ENCODE measurements around the gene TMEM269. TPM values are rescaled to one million over a fixed set of nuclear protein-coding genes. Genes with fewer than 3 reads are reported as not detected.

The TMEM269 gene
- total RNA-seq, 4 donors from 2014 or later, result 0.11 to 0.17 (median 0.16) TPM; not detected in 1

GRCh38 chr1:42821690-42822089 lies 36.9 kb downstream of the TMEM269 start:
- H3K4me3 ChIP-seq, result no peak overlapping the region
- no peak for TF ChIP-seq POLR2A (IDR thresholded peaks at IDR 0.05)
- TF ChIP-seq CTCF (IDR thresholded peaks at IDR 0.05), result no peak
- TF ChIP-seq EP300 (IDR thresholded peaks at IDR 0.05), result no peak
- TF ChIP-seq POLR2AphosphoS5 (IDR thresholded peaks at IDR 0.05), result no peak
- peaks cover 16% of the 10 kb centered on the region for H3K4me1 ChIP-seq
- no peaks in the 10 kb centered on the region for H3K36me3 ChIP-seq
- no peaks in the 10 kb centered on the region for H3K27me3 ChIP-seq
- no peak for DNase-seq (ENCODE audit: low spot score in 2 of 2)
- H3K9me3 ChIP-seq, result no peaks in the 10 kb centered on the region
- 100% methylated on average over 2 of the region's 2 CpGs for whole genome bisulfite sequencing
- no peak overlapping the region for H3K27ac ChIP-seq

- no peak overlapping the region for H3K4me3 ChIP-seq
- peaks cover 10% of the 10 kb centered on the region for H3K4me1 ChIP-seq
- H3K27me3 ChIP-seq, result no peaks in the 10 kb centered on the region
- no peak for TF ChIP-seq POLR2A (IDR thresholded peaks at IDR 0.05)
- no peak for TF ChIP-seq CTCF (IDR thresholded peaks at IDR 0.05)
- TF ChIP-seq EP300 (IDR thresholded peaks at IDR 0.05), result no peak
- TF ChIP-seq POLR2AphosphoS5 (IDR thresholded peaks at IDR 0.05), result no peak
- 45% methylated on average over 2 of the region's 2 CpGs for WGBS
- no peaks in the 10 kb centered on the region for H3K9me3 ChIP-seq
- no peak for DNase-seq (ENCODE audit: low spot score in 2 of 2)
- H3K27ac ChIP-seq, result no peak overlapping the region
- H3K36me3 ChIP-seq, result no peaks in the 10 kb centered on the region
Measured at GRCh38 chr1:42822800-42823392, 38.1 kb downstream of the TMEM269 start.

- Histone ChIP-seq H3K27me3 (no peaks in the 10 kb centered on the region), H3K4me3 (no peak overlapping the region), H3K9me3 (no peaks in the 10 kb centered on the region), H3K36me3 (peaks cover 2% of the 10 kb centered on the region), H3K27ac (no peak overlapping the region), H3K4me1 (peaks cover 9% of the 10 kb centered on the region)
- WGBS, result 97% methylated on average over 4 of the region's 4 CpGs
- TF ChIP-seq CTCF (IDR thresholded peaks at IDR 0.05) (no peak), POLR2A (IDR thresholded peaks at IDR 0.05) (no peak)
- DNase-seq (ENCODE audit: low spot score in 2 of 2), result no peak
Measured at GRCh38 chr1:42824481-42825035, 39.8 kb downstream of the TMEM269 start.

- H3K4me1 ChIP-seq, result peaks cover 9% of the 10 kb centered on the region
- H3K36me3 ChIP-seq, result peaks cover 9% of the 10 kb centered on the region
- WGBS, result 81% methylated on average over 10 of the region's 10 CpGs
- H3K27ac ChIP-seq, result no peak overlapping the region
- H3K27me3 ChIP-seq, result no peaks in the 10 kb centered on the region
- no peak for DNase-seq (ENCODE audit: low spot score in 2 of 2)
- H3K4me3 ChIP-seq, result no peak overlapping the region
- TF ChIP-seq POLR2AphosphoS5 (IDR thresholded peaks at IDR 0.05), result no peak
- no peak for TF ChIP-seq EP300 (IDR thresholded peaks at IDR 0.05)
- no peak for TF ChIP-seq CTCF (IDR thresholded peaks at IDR 0.05)
- no peaks in the 10 kb centered on the region for H3K9me3 ChIP-seq
Measured at GRCh38 chr1:42825036-42825851, 40.5 kb downstream of the TMEM269 start.

- no peak for TF ChIP-seq CTCF (IDR thresholded peaks at IDR 0.05)
- no peak for TF ChIP-seq POLR2AphosphoS5 (IDR thresholded peaks at IDR 0.05)
- no peak for TF ChIP-seq EP300 (IDR thresholded peaks at IDR 0.05)
- TF ChIP-seq POLR2A (IDR thresholded peaks at IDR 0.05), result no peak
- Histone ChIP-seq H3K27ac (no peak overlapping the region), H3K4me1 (no peaks in the 10 kb centered on the region), H3K27me3 (no peaks in the 10 kb centered on the region), H3K9me3 (no peaks in the 10 kb centered on the region), H3K36me3 (peaks cover 18% of the 10 kb centered on the region), H3K4me3 (no peak overlapping the region)
- WGBS, result 88% methylated on average over 17 of the region's 17 CpGs
- DNase-seq (ENCODE audit: low spot score in 2 of 2), result no peak
Measured at GRCh38 chr1:42830631-42831030, 45.8 kb downstream of the TMEM269 start.
